Stimulated activated CD4-positive, alpha-beta T cell treated with anti-CD3 and anti-CD28 coated beads, TNF-alpha, amount 100 ng/mL, for 1 hour (primary cell): Measurements from ENCODE around the gene SBF2.

Source experiments
- DNase-seq, 3 donors: peaks; one replicate each; pipeline ENCODE4 v3.0.0-alpha.2; 2020; ENCODE audit warnings: low read depth in 3 of 3, low spot score in 1 of 3

The SBF2 gene

GRCh38 chr11:9735236-9735635, 558.8 kb downstream of the SBF2 start:
- DNase-seq = no peak

GRCh38 chr11:9733212-9733611, 560.8 kb downstream of the SBF2 start:
- no peak for DNase-seq

- no peak for DNase-seq
These were observed 561.6 kb downstream of the SBF2 start for GRCh38 chr11:9732453-9732852.

DNA sequence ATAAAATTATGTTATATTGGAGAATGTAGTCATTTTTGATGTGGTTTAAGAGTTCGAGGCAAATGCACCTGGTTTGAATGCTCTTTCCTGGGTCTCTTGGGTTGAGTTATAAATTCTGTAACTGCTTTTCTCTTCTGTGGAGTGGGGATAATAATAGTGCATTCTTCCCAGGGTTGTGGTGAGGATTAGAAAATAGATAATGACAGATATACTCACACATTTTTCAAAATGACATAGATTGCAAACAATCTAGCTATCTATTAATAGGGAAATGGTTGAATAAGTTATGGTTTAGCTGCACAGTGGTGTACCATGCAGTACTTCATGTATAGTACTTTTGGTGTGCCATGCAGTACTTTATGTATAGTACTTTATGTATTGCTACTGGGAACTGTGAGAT, 562.8 kb downstream of the SBF2 start:
- DNase-seq = no peak
